ENCODE measurements around the gene PARVB.

PARVB gene

DNA sequence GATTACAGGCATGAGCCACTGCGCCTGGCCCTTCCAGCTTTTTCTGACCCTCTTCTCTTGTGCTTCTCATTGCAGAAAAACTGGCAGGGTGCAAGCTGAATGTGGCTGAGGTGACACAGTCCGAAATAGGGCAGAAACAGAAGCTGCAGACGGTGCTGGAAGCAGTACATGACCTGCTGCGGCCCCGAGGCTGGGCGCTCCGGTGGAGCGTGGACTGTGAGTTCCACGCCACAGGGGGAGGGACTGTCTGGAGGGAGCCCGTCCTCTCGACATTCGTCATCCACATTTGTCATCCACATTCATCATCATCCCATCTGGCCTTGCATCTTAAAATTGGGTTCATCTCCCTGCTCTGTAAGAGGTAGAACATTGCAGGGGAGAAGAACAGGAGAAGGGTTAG lies 107.3 kb downstream of the PARVB start:
- no peak for DNase-seq (ENCODE audit: low read depth)
- TF ChIP-seq, protein P1, sequence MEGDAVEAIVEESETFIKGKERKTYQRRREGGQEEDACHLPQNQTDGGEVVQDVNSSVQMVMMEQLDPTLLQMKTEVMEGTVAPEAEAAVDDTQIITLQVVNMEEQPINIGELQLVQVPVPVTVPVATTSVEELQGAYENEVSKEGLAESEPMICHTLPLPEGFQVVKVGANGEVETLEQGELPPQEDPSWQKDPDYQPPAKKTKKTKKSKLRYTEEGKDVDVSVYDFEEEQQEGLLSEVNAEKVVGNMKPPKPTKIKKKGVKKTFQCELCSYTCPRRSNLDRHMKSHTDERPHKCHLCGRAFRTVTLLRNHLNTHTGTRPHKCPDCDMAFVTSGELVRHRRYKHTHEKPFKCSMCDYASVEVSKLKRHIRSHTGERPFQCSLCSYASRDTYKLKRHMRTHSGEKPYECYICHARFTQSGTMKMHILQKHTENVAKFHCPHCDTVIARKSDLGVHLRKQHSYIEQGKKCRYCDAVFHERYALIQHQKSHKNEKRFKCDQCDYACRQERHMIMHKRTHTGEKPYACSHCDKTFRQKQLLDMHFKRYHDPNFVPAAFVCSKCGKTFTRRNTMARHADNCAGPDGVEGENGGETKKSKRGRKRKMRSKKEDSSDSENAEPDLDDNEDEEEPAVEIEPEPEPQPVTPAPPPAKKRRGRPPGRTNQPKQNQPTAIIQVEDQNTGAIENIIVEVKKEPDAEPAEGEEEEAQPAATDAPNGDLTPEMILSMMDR (IDR thresholded peaks at IDR 0.05; ENCODE audit: low read length, missing control alignments): no peak
- no peak overlapping the region for H3K4me3 ChIP-seq (replicated peaks; ENCODE audit: low read depth, low read length)

DNA sequence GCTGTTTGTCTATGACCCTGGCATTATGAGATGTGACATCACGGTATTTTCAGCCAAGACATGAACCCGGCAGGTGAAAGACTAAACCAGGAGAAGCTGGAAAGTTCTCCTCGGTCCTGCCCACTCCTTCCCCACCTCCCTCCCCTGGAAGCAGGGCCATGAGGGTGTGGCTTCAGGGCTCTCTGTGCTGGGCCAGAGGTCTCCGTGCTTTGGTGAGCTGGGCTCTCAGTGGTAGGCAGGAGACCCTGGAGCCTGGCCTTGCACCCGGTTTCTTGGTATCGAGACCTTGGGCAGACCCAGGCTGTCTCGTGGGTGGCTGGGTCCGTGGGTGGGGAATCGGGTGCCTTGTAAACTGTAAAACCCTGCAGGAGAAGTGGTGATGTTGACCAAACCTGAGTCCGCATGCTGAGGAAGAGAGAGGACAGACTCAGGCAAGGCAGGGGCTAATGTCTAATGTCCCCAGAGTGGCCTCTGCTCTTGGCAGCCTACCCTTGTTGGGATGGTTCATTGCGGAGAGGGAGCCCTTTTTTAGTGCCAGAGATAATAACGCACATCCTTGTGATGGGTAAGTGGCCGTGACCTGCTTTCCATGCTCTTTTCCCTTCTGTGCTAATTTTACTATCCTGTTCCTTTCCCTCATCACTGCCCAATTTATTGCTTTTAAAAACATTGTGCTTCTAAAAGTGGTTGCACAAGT lies 108.0 kb downstream of the PARVB start:
- H3K4me3 ChIP-seq (replicated peaks; ENCODE audit: low read depth, low read length): no peak overlapping the region
- DNase-seq (ENCODE audit: low read depth): no peak
- TF ChIP-seq, protein P1 (IDR thresholded peaks at IDR 0.05; ENCODE audit: low read length, missing control alignments): no peak

DNA sequence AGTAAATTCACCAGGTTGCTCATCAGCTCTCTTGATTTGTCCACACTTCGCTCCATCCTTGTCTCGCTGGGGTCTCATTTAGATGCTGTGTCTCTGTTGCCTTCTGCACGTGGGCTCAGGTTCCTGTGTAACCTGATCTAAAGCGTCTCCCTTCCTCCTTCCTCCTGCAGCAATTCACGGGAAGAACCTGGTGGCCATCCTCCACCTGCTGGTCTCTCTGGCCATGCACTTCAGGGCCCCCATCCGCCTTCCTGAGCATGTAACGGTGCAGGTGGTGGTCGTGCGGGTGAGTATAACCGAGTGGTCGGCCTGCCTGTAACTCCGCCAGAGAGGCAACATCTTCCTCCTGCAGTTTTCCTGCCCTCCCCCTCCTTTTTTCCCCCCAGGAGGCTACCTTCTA lies 108.6 kb downstream of the PARVB start:
- H3K4me3 ChIP-seq (replicated peaks; ENCODE audit: low read depth, low read length): no peak overlapping the region
- DNase-seq (ENCODE audit: low read depth): no peak
- TF ChIP-seq, protein P1 (IDR thresholded peaks at IDR 0.05; ENCODE audit: low read length, missing control alignments): no peak

DNA sequence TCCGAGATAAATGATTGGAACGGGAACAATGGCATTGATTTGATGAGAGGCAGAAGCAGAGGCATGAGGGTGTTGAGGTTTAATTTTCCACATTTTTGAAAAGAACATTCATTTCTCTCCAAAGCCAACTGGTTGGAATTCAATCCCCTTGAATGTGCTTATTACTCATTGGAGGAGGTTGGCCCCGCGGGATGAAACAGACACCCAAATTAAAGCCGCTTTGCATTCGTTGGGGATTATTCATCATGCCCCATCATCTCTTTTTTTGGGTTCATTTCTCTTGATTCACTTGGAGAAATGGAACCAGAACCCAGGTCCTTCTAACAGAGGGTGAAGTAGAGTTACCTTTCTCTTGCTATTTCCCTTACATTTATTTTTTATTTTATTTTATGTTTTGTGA lies 109.1 kb downstream of the PARVB start:
- no peak for DNase-seq (ENCODE audit: low read depth)
- TF ChIP-seq, protein P1 (IDR thresholded peaks at IDR 0.05; ENCODE audit: low read length, missing control alignments): no peak
- H3K4me3 ChIP-seq (replicated peaks; ENCODE audit: low read depth, low read length): no peak overlapping the region

DNA sequence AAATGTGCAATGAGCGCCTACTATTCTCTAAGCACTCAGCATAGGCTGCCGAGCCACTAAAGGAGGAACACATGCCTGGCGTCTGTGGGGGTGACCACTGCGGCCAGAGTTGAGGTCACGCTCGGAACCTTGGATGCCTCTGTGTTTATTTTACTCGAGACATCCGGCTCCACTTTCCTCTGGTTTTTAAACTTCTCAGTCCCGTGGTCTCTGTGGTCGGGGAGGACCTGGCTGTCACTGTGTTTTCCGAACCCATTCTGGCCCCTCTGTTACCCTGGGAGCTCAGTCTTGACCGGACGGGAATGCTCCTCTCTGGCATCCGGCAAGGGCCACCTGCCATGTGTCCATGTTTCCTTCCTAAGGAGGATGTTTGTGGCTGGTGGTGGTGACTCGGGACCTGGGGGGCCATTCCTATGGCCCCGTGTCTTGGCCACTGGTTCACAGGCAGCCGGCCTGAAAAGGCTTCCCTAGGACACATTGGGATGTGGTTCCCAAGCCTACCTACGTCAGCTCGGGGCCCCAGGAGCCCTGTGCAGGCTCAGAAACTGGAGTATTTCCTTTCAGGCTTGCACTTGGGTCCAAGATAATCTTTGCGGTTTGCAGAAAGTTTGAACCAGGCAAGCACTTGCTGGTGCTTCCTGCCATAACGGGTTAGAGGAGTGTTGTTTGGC lies 109.9 kb downstream of the PARVB start:
- no peak overlapping the region for H3K4me3 ChIP-seq (replicated peaks; ENCODE audit: low read depth, low read length)
- DNase-seq (ENCODE audit: low read depth): peak; percentile 18
- TF ChIP-seq, protein P1 (IDR thresholded peaks at IDR 0.05; ENCODE audit: low read length, missing control alignments): no peak

DNA sequence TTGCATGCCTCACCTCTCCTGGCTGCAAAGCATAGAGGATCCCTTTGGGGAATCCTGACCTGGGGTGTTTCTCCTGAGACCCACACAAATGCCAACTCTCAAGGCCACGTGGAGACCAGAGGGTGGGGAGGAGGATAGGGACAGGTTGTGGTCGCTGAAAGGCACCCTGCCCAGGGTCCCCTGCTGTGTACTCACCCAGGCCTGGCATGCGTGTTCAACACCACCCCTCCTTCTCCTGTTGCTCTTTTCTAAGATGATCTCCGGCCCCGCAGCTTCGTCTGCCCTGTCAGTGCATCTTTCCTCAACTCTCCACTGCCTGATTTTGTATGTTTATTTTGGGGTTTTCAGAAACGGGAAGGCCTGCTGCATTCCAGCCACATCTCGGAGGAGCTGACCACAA lies 112.0 kb downstream of the PARVB start:
- TF ChIP-seq, protein P1 (IDR thresholded peaks at IDR 0.05; ENCODE audit: low read length, missing control alignments): no peak
- H3K4me3 ChIP-seq (replicated peaks; ENCODE audit: low read depth, low read length): no peak overlapping the region
- DNase-seq (ENCODE audit: low read depth): no peak

DNA sequence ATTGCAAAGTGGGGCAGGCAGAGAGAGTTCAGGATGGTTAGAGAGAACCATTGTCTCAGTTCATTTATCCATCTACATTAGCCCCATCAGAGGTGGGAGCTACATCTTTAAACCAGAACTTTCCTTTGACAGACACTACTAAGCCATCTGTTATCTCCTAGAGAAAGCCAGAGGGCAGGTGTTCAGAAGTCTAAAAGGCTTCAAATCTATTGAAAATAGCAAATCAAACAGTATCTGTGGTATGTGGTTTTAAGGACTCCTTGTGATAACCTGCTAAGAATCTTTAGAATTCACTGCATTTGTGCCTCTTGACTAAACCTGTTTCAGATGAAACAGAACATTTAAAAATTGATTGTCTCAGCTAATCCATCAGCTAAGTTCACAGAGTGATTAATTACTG lies 112.7 kb downstream of the PARVB start:
- TF ChIP-seq, protein P1 (IDR thresholded peaks at IDR 0.05; ENCODE audit: low read length, missing control alignments): no peak
- no peak overlapping the region for H3K4me3 ChIP-seq (replicated peaks; ENCODE audit: low read depth, low read length)
- DNase-seq (ENCODE audit: low read depth): no peak

All from fibroblast of pulmonary artery (primary cell).